Measurements from ENCODE around the gene L1TD1. TPM values are rescaled to one million over a fixed set of nuclear protein-coding genes. Genes with fewer than 3 reads are reported as not detected.

The L1TD1 gene
- total RNA-seq, 2 experiments from 2014 or later, result not detected

DNA sequence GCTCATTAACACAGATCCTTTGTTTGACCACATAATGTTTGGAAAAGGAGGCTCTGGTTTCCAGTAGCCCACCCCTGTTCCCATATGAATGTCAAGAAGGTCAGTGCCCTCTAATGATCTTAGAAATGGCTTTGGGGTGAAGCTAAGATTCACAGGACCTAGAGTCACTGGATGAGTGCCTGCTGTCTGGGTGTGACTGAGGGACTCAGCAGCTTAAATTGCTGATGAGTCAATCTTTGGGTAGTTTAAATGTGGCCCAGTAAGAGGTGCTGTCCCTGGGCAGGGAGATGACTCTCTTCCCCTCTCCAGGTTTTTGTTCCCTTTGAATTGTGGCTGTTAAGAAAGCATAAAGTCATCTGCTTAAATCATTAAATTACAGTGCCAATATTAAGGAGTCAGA lies 50.6 kb downstream of the L1TD1 start:
- Mint-ChIP-seq H3K9me3 (no peaks in the 10 kb centered on the region), H3K4me1 (no peaks in the 10 kb centered on the region), H3K27me3 (no peaks in the 10 kb centered on the region), H3K27ac (peak overlapping the region; percentile 17), H3K4me3 (no peak overlapping the region), H3K36me3 (ENCODE audit: low read depth) (no peaks in the 10 kb centered on the region)
- ChIA-PET CTCF (no interaction called here), POLR2A (no interaction called here)
- no peak for DNase-seq

DNA sequence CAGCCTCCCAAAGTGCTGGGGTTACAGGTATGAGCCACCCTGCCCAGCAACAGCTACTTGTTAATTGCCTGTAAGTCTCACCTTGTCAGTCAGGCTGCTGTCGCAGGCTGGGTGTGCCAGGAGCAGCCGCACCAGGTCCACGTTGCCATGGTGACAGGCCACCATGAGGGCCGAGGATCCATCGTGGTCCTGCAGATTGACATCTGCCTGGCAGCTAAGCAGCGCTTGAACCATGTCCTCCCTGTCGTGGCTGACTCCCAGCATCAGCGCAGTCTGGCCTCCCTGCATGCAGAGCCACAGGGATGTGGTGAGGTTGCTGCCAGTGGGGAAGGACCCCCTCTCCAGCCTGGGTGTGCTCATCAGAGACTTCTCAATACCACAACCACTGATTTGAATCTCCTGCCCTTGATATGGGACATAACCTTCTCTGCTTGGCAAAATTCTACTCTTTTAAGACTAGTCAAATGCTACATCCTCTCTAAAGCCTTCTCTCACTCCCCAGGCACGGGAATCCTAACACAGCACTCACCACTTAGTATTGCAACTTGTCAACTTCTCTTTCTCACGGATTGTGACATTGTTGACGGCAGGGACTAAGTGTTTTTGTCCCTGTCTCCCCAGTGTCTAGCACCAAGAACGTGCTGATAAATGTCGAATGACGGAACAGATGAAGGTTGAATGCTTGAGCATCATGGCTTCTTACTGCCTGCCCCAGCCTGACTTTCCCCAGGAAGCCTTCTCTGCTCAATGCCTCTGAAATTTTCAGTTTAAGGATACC lies 52.9 kb downstream of the L1TD1 start:
- no peak overlapping the region for H3K27ac Mint-ChIP-seq
- no peaks in the 10 kb centered on the region for H3K4me1 Mint-ChIP-seq
- H3K27me3 Mint-ChIP-seq, result no peaks in the 10 kb centered on the region
- CTCF ChIA-PET, result no interaction called here
- no peaks in the 10 kb centered on the region for H3K9me3 Mint-ChIP-seq
- H3K4me3 Mint-ChIP-seq, result no peak overlapping the region
- no peaks in the 10 kb centered on the region for H3K36me3 Mint-ChIP-seq (ENCODE audit: low read depth)
- DNase-seq, result no peak
- POLR2A ChIA-PET, result no interaction called here

DNA sequence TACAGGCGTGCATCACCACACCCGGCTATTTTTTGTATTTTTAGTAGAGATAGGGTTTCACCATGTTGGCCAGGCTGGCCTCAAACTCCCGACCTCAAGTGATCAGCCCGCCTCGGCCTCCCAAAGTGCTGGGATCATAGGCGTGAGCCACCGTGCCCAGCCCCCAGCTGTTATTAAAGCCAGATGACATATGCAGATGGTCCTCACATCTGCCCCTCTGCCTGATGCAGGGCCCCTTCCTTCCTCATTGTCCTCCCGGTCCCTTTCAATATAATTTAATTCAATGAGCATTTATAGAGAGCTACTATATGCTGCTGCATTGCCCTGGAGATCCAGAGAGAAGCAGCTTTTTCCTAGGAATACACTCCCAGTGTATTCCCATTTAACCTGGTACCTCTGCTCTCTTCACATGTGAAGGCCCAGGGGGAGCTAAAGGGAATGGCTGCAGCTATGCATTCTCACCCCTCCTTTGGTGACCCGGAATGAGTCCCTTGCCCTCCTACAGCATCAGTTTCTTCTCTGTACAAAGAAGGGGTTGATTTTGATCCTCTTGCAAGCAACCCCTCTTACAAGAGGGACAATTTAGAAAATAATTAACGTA lies 55.6 kb downstream of the L1TD1 start:
- Mint-ChIP-seq H3K4me1 (no peaks in the 10 kb centered on the region), H3K27me3 (no peaks in the 10 kb centered on the region), H3K4me3 (no peak overlapping the region), H3K27ac (no peak overlapping the region), H3K36me3 (ENCODE audit: low read depth) (no peaks in the 10 kb centered on the region), H3K9me3 (no peaks in the 10 kb centered on the region)
- ChIA-PET POLR2A (no interaction called here), CTCF (no interaction called here)
- no peak for DNase-seq

DNA sequence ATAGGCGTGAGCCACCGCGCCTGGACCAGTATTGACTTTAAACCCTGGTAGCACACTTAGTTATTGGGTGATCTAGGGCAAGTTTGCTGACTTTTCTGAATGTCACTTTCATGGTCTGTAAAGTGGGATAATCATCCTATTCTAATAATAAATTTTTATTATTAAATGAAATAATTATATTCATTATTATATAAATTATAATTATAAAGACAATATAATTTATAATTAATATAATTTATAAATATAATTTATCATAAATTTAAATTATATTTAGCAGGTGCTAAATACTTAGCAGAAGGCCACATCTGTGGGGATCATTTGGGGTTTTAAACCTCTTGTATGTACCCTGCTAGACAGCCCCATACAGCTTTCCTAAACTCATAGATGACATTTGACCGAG lies 64.9 kb downstream of the L1TD1 start:
- Mint-ChIP-seq H3K27me3 (peaks cover 6% of the 10 kb centered on the region), H3K36me3 (ENCODE audit: low read depth) (no peaks in the 10 kb centered on the region), H3K4me1 (no peaks in the 10 kb centered on the region), H3K4me3 (no peak overlapping the region), H3K9me3 (no peaks in the 10 kb centered on the region), H3K27ac (no peak overlapping the region)
- ChIA-PET POLR2A (no interaction called here), CTCF (no interaction called here)
- DNase-seq, result no peak

DNA sequence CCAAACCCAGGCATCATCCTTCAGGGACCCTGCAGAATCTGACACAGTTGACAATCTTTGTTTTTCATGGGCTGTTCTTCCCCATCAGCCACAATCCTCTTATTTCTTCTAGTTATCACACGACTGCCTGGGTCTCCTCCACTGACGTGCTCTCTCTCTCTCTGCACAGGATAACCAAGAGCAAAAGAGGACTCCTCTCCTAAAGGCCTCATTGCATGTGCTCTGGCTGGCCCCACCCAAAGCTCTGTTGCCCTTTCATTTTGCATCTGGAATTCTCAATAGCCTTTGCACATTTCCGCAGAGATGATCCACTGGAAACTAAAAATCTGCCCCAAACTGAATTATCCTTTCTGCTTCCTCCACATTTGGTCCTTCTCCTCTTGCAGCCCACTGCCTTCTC lies 66.0 kb downstream of the L1TD1 start:
- Mint-ChIP-seq H3K27ac (peak overlapping the region; percentile 20), H3K36me3 (ENCODE audit: low read depth) (no peaks in the 10 kb centered on the region), H3K4me3 (no peak overlapping the region), H3K9me3 (no peaks in the 10 kb centered on the region), H3K27me3 (peaks cover 6% of the 10 kb centered on the region), H3K4me1 (no peaks in the 10 kb centered on the region)
- DNase-seq, result no peak
- ChIA-PET CTCF (no interaction called here), POLR2A (no interaction called here)

Other genes with a start within 250 kb of the L1TD1 start
- not detected for gene KANK4, start 124.6 kb downstream of the L1TD1 start, total RNA-seq
- 10 to 100 TPM; 85.0 to 89.3 TPM for gene USP1, start 242.2 kb downstream of the L1TD1 start, total RNA-seq

Measured in activated CD4-positive, alpha-beta T cell treated with anti-CD3 and anti-CD28 coated beads, Interleukin-2, amount 10 ng/mL, durations not matched to agents 7 days and 5 days (primary cell).